HCT116 (cell line): ENCODE data around the gene PRRG4. TPM values are rescaled to one million over a fixed set of nuclear protein-coding genes. Genes with fewer than 3 reads are reported as not detected.

Experiments
- ATAC-seq: fragments of 200-7000 bp; cut with Tn5 transposase; 2 replicates; pipeline ENCODE4 v1.9.1; 2020; ENCODE audit warnings: mild to moderate bottlenecking, moderate library complexity
- BruUV-seq: library from RNA; stranded (reverse); fragments of 400-500 nt; replicated peaks from 2 replicates; lab custom pipeline; 2021; lab: Mats Ljungman, UMichigan
- CTCF ChIA-PET: fragments of 300-600 bp; sonication (Branson Sonifier 250); formaldehyde crosslinking; loops from one replicate; lab custom pipeline; 2021; ENCODE audit warnings: antibody characterized with exemption; lab: Charles Lee
- POLR2A ChIA-PET: fragments of 300-600, 350-600 bp; sonication (Branson Sonifier 250); formaldehyde crosslinking; loops from one replicate; lab custom pipeline; 2021; ENCODE audit warnings: antibody characterized with exemption; lab: Charles Lee
- RAD21 ChIA-PET, 2 experiments: fragments of 300-600 bp; sonication (Branson Sonifier 250); formaldehyde crosslinking; loops; one replicate each; lab custom pipeline; 2023; ENCODE audit warnings: low total read pairs in 2 of 2; ENCODE audit not compliant: uncharacterized antibody in 2 of 2, unreplicated experiment in 2 of 2, low non-redundant PET in 1 of 2; lab: Charles Lee
- DNase-seq: peaks from one replicate; pipeline ENCODE4 v3.0.0-alpha.2; 2010; ENCODE audit warnings: low read depth, low spot score
- H2AFZ ChIP-seq: fragments of 200-600 bp; shearing (Covaris generic), sonication (generic); 2 replicates; pipeline ENCODE4 v1.6.1; 2017; ENCODE audit warnings: low read depth, mixed run types, mixed read lengths, antibody characterized with exemption, low read length; ENCODE audit not compliant: poor library complexity, severe bottlenecking
- H3K27ac ChIP-seq: 2 replicates; pipeline ENCODE4 v1.5.1; 2012; ENCODE audit warnings: low read depth, low read length
- H3K27me3 ChIP-seq: fragments of 200-600 bp; sonication (generic); 2 replicates; pipeline ENCODE4 v1.6.1; 2016; ENCODE audit warnings: mixed run types, low read length, mixed read lengths; ENCODE audit not compliant: insufficient read depth
- H3K36me3 ChIP-seq, 2 experiments: fragments of 200-500 bp in 1 of 2; fragments of 200-600 bp in 1 of 2; sonication (Bioruptor generic) in 1 of 2; sonication (generic) in 1 of 2; 2 replicates each; pipeline versions ENCODE4 v1.5.1 to v1.6.1; 2014 to 2016; ENCODE audit warnings: low read length in 2 of 2, inconsistent platforms in 1 of 2, mixed read lengths in 1 of 2, mixed run types in 1 of 2; ENCODE audit not compliant: insufficient read depth in 2 of 2, control insufficient read depth in 1 of 2
- H3K4me1 ChIP-seq, 2 experiments: fragments of 200-600 bp in 1 of 2; sonication (generic) in 1 of 2; 2 replicates each; pipeline versions ENCODE4 v1.5.1 to v1.6.1; 2012 to 2017; ENCODE audit warnings: low read length in 2 of 2, inconsistent platforms in 1 of 2, mild to moderate bottlenecking in 1 of 2, mixed read lengths in 1 of 2, mixed run types in 1 of 2, moderate library complexity in 1 of 2; ENCODE audit not compliant: insufficient read depth in 2 of 2, control insufficient read depth in 1 of 2
- H3K4me2 ChIP-seq: fragments of 200-600 bp; sonication (generic); 2 replicates; pipeline ENCODE4 v1.6.1; 2017; ENCODE audit warnings: mixed run types, low read length, mixed read lengths
- H3K4me3 ChIP-seq, 2 experiments: fragments of 200-600 bp in 1 of 2; sonication (generic) in 1 of 2; replicated peaks in 1 of 2; 2 replicates each; pipeline ENCODE4 v1.5.1; 2011 to 2016; ENCODE audit warnings: low read length in 2 of 2, control low read depth in 1 of 2, low read depth in 1 of 2, mild to moderate bottlenecking in 1 of 2, mixed read lengths in 1 of 2, mixed run types in 1 of 2
- H3K79me2 ChIP-seq: fragments of 200-600 bp; sonication (generic); 2 replicates; pipeline ENCODE4 v1.6.1; 2017; ENCODE audit warnings: mild to moderate bottlenecking, mixed run types, low read length, moderate library complexity, mixed read lengths; ENCODE audit not compliant: insufficient read depth
- H3K9ac ChIP-seq: fragments of 200-600 bp; sonication (generic); 2 replicates; pipeline ENCODE4 v1.6.1; 2016; ENCODE audit warnings: low read length, mixed read lengths
- H3K9me2 ChIP-seq: fragments of 200-600 bp; sonication (generic), shearing (Covaris generic); 2 replicates; pipeline ENCODE4 v1.6.1; 2017; ENCODE audit warnings: mixed run types, mild to moderate bottlenecking, moderate library complexity; ENCODE audit not compliant: insufficient read depth
- H3K9me3 ChIP-seq, 2 experiments: fragments of 200-500 bp in 1 of 2; fragments of 200-600 bp in 1 of 2; sonication (Bioruptor generic) in 1 of 2; sonication (generic) in 1 of 2; 2 replicates each; pipeline ENCODE4 v1.6.1; 2014 to 2017; ENCODE audit warnings: low read length in 2 of 2, mixed read lengths in 2 of 2, inconsistent platforms in 1 of 2, low read depth in 1 of 2, mild to moderate bottlenecking in 1 of 2, mixed run types in 1 of 2, moderate library complexity in 1 of 2; ENCODE audit not compliant: control insufficient read depth in 1 of 2, insufficient read depth in 1 of 2
- H4K20me1 ChIP-seq: fragments of 200-600 bp; sonication (generic), shearing (Covaris generic); 2 replicates; pipeline ENCODE4 v1.6.1; 2017; ENCODE audit warnings: mixed run types, mild to moderate bottlenecking, moderate library complexity; ENCODE audit not compliant: insufficient read depth
- CBX3 ChIP-seq: IDR thresholded peaks from 2 replicates; pipeline ENCODE4 v1.6.1; 2012; ENCODE audit warnings: low read depth
- CEBPB ChIP-seq: IDR thresholded peaks from 2 replicates; pipeline ENCODE4 v1.6.1; 2012; ENCODE audit warnings: low read depth
- EGR1 ChIP-seq: IDR thresholded peaks from 2 replicates; pipeline ENCODE4 v1.6.1; 2012; ENCODE audit warnings: low read depth
- ELF1 ChIP-seq: IDR thresholded peaks from 2 replicates; pipeline ENCODE4 v1.6.1; 2012; ENCODE audit warnings: low read depth, borderline replicate concordance
- EZH2 ChIP-seq: fragments of 200-600 bp; sonication (generic); IDR thresholded peaks from 2 replicates; pipeline ENCODE4 v1.6.1; 2017; ENCODE audit warnings: antibody characterized with exemption, mixed run types
- MAX ChIP-seq: IDR thresholded peaks from 2 replicates; pipeline ENCODE4 v1.6.1; 2012
- SIN3A ChIP-seq: IDR thresholded peaks from 2 replicates; pipeline ENCODE4 v1.6.1; 2012; ENCODE audit warnings: low read depth
- SP1 ChIP-seq: IDR thresholded peaks from 2 replicates; pipeline ENCODE4 v1.6.1; 2012; ENCODE audit warnings: low read depth
- YY1 ChIP-seq: IDR thresholded peaks from 2 replicates; pipeline ENCODE4 v1.6.1; 2011; ENCODE audit warnings: low read length, low read depth, moderate library complexity, mild to moderate bottlenecking; ENCODE audit not compliant: insufficient replicate concordance; ENCODE audit errors: extremely low read depth
- ZFX ChIP-seq: fragments of 450-650 bp; IDR thresholded peaks from 2 replicates; pipeline ENCODE4 v1.6.1; 2017
- ZNF274 ChIP-seq: fragments of 200-500 bp; sonication (Bioruptor generic); IDR thresholded peaks from 2 replicates; pipeline ENCODE4 v1.6.1; 2014; ENCODE audit warnings: mild to moderate bottlenecking, low read depth, low read length, inconsistent platforms
- intact Hi-C: fragments of 100-400 bp; cut with micrococcal nuclease; formaldehyde crosslinking; loops from 2 replicates; pipeline ENCODE4 v1.10.0; 2022
- total RNA-seq: library from RNA; stranded (reverse); gene quantifications from one replicate; pipeline ENCODE4 v1.2.1, GENCODE V29; 2021; ENCODE audit not compliant: unreplicated experiment
- TF ChIP-seq, protein P1 (sequence below): IDR thresholded peaks from 2 replicates; pipeline ENCODE4 v1.6.1; 2012; ENCODE audit warnings: low read depth
- TF ChIP-seq, protein P2 (sequence below): IDR thresholded peaks from 2 replicates; pipeline ENCODE4 v1.6.1; 2012
- TF ChIP-seq, protein P3 (sequence below): IDR thresholded peaks from 2 replicates; pipeline ENCODE4 v1.6.1; 2011; ENCODE audit warnings: mild to moderate bottlenecking, low read length, moderate library complexity; ENCODE audit not compliant: insufficient replicate concordance; ENCODE audit errors: extremely low read depth

PRRG4 gene
- total RNA-seq, 1 experiment from 2014 or later: 5.4 TPM

DNA sequence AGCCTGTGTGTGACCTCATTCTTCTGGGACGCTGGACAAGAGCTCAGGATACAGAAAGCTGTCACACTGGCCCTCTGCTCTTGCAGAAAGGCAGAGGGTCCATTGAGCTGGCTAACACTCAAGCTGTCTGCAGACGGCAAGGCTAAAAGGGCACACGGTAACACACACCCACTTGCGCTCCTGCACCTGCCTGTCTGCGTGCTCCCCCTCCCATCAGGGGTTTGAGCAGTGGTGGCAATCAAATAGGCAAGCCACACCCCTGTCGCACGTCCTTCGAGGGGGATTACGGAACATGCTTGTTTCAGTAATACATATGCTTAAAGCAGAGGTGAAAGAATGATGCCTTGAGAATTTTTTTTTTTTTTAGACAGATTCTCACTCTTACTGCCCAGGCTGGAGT, 55.8 kb downstream of the PRRG4 start:
- no peak for ATAC-seq
- no peaks in the 10 kb centered on the region for H3K9me2 ChIP-seq
- POLR2A ChIA-PET: no interaction called here
- no peaks in the 10 kb centered on the region for H4K20me1 ChIP-seq
- H3K4me1 ChIP-seq: peaks cover 0 to 3% of the 10 kb centered on the region in 2 experiments; a peak in 1 of 4 replicates
- H3K27ac ChIP-seq: no peak overlapping the region
- H3K79me2 ChIP-seq: no peaks in the 10 kb centered on the region
- no peaks in the 10 kb centered on the region for H3K36me3 ChIP-seq
- no peak overlapping the region for H3K9ac ChIP-seq
- no peaks in the 10 kb centered on the region for H3K9me3 ChIP-seq
- DNase-seq: no peak
- no peak overlapping the region for H3K4me2 ChIP-seq
- H3K4me3 ChIP-seq: no peak overlapping the region
- BruUV-seq: no TSS peak
- no peak overlapping the region for H2AFZ ChIP-seq
- RAD21 ChIA-PET: no interaction called here
- no peak for TF ChIP-seq ELF1
- no peak for TF ChIP-seq ZNF274
- TF ChIP-seq SP1: no peak
- TF ChIP-seq YY1: no peak
- no peak for TF ChIP-seq MAX
- TF ChIP-seq, protein P1, sequence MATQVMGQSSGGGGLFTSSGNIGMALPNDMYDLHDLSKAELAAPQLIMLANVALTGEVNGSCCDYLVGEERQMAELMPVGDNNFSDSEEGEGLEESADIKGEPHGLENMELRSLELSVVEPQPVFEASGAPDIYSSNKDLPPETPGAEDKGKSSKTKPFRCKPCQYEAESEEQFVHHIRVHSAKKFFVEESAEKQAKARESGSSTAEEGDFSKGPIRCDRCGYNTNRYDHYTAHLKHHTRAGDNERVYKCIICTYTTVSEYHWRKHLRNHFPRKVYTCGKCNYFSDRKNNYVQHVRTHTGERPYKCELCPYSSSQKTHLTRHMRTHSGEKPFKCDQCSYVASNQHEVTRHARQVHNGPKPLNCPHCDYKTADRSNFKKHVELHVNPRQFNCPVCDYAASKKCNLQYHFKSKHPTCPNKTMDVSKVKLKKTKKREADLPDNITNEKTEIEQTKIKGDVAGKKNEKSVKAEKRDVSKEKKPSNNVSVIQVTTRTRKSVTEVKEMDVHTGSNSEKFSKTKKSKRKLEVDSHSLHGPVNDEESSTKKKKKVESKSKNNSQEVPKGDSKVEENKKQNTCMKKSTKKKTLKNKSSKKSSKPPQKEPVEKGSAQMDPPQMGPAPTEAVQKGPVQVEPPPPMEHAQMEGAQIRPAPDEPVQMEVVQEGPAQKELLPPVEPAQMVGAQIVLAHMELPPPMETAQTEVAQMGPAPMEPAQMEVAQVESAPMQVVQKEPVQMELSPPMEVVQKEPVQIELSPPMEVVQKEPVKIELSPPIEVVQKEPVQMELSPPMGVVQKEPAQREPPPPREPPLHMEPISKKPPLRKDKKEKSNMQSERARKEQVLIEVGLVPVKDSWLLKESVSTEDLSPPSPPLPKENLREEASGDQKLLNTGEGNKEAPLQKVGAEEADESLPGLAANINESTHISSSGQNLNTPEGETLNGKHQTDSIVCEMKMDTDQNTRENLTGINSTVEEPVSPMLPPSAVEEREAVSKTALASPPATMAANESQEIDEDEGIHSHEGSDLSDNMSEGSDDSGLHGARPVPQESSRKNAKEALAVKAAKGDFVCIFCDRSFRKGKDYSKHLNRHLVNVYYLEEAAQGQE: no peak
- TF ChIP-seq CEBPB: no peak
- no peak for TF ChIP-seq SIN3A
- no peak for TF ChIP-seq CBX3
- TF ChIP-seq, protein P2, sequence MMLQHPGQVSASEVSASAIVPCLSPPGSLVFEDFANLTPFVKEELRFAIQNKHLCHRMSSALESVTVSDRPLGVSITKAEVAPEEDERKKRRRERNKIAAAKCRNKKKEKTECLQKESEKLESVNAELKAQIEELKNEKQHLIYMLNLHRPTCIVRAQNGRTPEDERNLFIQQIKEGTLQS: no peak
- no peak for TF ChIP-seq EGR1
- TF ChIP-seq, protein P3, sequence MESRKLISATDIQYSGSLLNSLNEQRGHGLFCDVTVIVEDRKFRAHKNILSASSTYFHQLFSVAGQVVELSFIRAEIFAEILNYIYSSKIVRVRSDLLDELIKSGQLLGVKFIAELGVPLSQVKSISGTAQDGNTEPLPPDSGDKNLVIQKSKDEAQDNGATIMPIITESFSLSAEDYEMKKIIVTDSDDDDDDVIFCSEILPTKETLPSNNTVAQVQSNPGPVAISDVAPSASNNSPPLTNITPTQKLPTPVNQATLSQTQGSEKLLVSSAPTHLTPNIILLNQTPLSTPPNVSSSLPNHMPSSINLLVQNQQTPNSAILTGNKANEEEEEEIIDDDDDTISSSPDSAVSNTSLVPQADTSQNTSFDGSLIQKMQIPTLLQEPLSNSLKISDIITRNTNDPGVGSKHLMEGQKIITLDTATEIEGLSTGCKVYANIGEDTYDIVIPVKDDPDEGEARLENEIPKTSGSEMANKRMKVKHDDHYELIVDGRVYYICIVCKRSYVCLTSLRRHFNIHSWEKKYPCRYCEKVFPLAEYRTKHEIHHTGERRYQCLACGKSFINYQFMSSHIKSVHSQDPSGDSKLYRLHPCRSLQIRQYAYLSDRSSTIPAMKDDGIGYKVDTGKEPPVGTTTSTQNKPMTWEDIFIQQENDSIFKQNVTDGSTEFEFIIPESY: no peak
- TF ChIP-seq EZH2: no peak
- no peak for TF ChIP-seq ZFX
- TF ChIP-seq, all 23 proteins: peak for 0
- intact Hi-C loops: loop anchor here (10.0 kb wide), 1 partner anchor 809 kb away; no protein-coding TSS in a partner anchor
- no peaks in the 10 kb centered on the region for H3K27me3 ChIP-seq
- CTCF ChIA-PET: interaction anchor here (1.5 kb wide), 1 partner anchor 8 kb away, joined by 4 read pairs; no protein-coding TSS in a partner anchor
